Measurements from ENCODE around the gene GSX2.

DNA sequence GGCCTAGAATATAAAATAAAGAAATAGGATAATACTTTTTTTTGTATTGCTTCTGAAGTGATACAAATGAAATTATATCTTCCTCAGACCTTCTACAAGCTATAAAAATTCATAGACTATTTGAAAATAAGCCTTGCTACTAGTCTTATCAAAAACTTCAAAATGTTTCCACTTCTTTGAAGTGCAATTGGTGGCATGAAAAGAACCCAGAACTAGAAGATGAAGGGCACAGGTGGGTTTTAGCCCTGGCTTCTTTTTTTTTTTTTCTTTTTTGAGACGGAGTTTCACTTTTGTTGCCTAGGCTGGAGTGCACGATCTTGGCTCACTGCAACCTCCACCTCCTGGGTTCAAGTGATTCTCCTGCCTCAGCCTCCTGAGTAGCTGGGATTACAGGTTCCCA is 44.2 kb downstream of the GSX2 start:
- TF ChIP-seq, protein P1, sequence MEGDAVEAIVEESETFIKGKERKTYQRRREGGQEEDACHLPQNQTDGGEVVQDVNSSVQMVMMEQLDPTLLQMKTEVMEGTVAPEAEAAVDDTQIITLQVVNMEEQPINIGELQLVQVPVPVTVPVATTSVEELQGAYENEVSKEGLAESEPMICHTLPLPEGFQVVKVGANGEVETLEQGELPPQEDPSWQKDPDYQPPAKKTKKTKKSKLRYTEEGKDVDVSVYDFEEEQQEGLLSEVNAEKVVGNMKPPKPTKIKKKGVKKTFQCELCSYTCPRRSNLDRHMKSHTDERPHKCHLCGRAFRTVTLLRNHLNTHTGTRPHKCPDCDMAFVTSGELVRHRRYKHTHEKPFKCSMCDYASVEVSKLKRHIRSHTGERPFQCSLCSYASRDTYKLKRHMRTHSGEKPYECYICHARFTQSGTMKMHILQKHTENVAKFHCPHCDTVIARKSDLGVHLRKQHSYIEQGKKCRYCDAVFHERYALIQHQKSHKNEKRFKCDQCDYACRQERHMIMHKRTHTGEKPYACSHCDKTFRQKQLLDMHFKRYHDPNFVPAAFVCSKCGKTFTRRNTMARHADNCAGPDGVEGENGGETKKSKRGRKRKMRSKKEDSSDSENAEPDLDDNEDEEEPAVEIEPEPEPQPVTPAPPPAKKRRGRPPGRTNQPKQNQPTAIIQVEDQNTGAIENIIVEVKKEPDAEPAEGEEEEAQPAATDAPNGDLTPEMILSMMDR (IDR thresholded peaks at IDR 0.05; ENCODE audit: insufficient read depth, low read length, poor library complexity, severe bottlenecking) = no peak
- TF ChIP-seq EZH2phosphoT487 (conservative IDR thresholded peaks at IDR 0.05; ENCODE audit: low read length) = no peak

All from SU-DHL-6 (cell line).